NOMO-1 treated with dmso at 0.1 percent for 144 hours (cell line): ENCODE measurements around the gene PPM1M.

Experiments
- DNase-seq: peaks from one replicate; lab custom pipeline; 2025; ENCODE audit not compliant: unreplicated experiment; lab: John Stamatoyannopoulos, UW

PPM1M gene

DNA sequence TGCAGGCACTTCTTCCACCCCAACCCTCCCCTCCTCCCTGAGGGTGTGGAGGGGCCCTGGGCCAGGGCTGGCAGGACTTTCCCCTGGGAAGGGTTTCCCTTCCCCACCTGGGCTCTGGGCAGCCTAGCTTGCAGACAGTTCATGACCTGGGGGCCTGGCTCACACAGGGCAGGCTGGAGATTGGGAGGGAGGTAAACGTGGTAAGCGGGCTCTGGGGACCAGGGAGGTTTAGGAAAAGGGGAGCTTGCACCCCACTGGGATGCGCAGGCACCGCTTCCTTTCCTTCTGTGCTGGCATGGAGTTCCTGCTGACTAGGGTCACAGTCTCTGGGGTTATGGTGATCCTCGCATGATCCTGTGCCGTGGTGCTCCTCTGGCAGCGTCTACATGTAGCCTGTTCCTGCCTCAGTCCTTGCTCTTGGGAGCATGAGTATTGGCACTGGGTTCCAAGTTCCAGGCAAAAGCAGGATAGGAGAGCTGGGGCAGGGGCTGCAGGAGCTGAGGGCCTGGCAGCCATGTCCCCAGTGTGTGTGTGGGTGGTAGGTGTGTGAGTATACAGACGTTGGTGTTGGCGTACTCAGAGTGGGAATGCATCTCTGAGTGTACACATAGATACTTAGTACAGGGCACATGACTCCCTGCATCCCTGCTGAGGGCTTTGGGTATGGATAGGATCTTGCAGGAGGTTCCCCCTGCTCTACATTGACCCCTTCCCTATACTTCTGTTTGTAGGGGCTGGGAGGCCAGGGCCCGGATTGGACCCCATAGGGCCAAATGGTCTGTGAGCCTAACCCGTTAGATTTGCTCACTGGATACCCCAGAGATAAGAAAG is 49.0 kb downstream of the PPM1M start:
- no peak for DNase-seq

DNA sequence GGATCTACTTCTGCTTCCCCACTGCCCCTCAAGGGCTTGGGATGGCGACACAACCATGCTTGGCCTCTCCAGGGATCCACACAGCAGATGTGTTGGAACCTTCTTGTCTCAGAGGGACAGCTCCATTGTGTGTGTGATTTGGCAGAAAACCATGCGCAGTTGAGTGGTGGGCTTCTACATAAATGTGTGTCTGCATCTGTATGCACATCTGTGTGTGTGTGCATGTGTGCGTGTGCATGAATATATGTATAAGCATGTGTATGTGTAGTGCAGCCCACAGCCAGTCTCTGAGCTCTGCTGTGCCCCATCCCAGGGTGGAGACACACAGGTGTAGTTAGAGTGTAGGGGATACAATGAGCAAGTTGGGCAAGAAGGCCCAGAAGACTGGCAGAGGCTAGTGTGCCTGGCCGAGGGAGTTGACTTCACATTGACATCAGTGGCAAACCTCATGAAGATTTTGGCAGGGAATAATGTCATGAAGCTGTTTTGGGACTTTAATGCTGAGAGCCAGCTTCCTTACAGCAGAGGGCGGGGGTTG is 50.2 kb downstream of the PPM1M start:
- DNase-seq: no peak

DNA sequence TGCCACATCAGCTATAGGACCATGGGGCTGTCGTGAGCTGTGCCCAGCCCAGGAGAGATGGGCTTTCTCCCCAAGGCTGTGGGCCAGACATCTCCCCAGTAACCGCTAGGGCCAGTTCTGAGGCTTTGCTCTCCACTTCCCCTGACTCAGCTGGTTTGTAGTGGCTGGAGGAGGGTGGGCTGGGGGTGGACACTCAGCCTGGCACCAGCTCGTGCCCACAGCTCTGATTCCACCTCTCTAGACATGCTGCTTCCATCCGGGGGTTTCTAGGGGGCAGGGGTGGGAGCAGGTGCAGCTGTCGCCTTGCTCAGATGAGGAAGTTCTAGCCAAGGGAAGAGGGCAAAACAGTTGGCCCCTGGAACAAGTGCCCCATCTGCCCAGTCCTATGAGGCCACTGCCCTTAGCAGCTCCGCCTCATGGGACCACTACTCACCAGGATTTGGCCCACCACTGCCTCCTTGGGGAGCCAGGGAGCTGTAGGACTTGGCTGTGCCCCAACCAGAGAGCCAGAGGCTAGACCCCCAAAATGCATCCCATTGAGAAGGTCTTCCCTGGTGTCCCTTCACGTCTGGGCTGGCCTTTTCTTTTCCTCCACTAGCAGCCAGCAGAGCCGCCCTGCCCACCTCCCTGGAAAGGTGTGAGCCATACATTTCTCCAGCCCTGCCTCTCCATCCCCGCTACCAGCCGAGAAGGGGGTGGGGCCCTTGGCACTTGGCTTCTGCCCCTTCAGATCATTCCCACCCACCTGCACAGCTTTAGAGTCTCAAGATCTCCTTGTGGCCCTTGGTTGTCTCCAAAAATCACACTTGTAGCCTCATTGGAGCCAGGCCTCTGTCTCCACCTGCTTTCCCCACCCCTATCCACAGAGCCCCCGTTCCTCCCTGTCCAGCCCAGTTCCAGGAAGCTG is 51.9 kb downstream of the PPM1M start:
- no peak for DNase-seq

DNA sequence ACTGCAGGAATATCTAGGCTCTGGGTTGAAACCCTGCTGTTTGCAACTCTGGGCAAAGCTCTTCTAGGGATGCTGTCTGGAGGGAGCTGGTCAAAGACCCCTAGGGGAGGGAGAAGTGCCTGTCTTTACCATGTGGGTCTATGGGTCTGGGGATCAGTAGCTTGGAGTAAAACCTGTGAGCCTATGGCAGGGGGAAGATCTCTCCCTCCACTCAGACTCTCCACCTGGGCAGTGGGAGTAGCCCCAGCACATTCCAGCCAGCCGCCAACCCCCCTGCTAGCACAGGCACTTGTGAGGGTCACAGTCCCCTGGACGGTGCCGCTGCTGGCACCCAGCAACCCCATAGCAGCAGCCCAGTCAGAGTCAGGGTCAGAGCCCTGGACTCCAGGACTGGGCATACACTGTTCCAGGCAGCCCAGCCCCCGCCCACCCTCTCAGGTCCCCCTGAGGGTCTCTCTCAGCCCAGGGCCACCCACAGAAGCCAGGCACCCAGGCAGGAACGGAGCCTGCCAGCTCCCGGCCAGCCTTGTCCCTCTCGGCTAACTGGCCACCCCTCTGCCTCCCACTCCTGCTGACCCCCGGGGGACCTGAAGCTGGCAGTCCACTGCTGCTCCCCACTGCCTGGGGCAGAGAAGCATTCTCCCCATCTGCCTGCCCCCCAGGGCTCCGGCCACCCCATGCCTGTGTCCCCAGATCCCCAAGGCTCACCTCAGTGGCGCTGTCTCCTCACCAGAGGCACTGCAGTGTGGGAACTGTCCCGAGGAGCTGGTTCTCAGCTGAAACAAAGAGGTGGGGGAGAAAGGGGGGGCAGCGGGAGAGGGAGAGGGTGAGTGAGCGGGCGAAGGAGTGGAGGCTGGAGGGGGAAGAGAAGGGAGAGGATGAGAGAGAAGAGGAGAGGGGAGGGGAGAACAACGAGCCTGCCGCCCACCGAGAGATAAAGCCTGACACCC is 52.9 kb downstream of the PPM1M start:
- no peak for DNase-seq

DNA sequence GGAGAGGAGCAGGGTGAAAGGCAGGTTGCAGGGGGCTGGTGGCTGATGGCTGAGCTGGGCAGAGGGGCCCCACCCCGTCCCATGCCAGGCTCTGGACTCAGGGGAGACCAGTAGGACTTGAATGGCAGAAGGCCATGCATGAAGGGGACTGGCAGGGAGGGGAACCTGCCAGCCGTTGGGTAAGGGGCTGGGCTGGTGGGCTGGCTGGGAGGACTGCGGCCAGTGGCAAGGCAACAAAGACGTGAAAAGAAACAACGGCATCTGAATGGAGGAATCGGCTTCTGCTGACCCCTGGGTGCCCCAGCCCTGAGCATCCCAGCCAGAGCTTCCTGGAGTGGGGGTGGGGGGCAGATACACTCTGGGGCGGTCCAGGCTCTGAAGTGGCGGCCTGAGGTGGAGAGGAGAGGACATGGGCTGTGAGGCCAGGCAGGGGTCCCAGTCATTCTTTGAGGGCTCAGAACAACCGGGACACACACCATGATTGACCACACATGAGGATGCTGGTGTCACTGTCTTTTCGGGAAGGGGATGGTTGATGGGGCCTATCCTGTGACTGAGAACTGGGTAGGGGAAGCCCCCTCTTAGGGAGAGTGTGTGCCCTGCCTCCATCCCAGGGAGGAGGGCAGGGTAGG is 53.8 kb downstream of the PPM1M start:
- no peak for DNase-seq
